PC-9 (cell line): ENCODE results near the gene HSPA12B. TPM values are rescaled to one million over a fixed set of nuclear protein-coding genes. Genes with fewer than 3 reads are reported as not detected.

Experiments
- BruUV-seq: library from RNA; stranded (reverse); fragments of 400-500 nt; replicated peaks from 2 replicates; lab custom pipeline; 2021; lab: Mats Ljungman, UMichigan
- CTCF ChIA-PET: fragments of 300-600 bp; sonication (Branson Sonifier 250); formaldehyde crosslinking; loops from one replicate; lab custom pipeline; 2022; ENCODE audit warnings: antibody characterized with exemption; lab: Charles Lee
- POLR2A ChIA-PET: fragments of 300-600 bp; sonication (Branson Sonifier 250); formaldehyde crosslinking; loops from one replicate; lab custom pipeline; 2022; ENCODE audit warnings: antibody characterized with exemption; ENCODE audit not compliant: unreplicated experiment; lab: Charles Lee
- DNase-seq, 2 experiments: peaks; one replicate each; pipeline versions ENCODE4 v3.0.0 to v3.0.0-alpha.2; 2015 to 2022; ENCODE audit warnings: mixed read lengths in 1 of 2
- H2AFZ ChIP-seq: fragments of 200-600 bp; sonication (generic); 2 replicates; pipeline ENCODE4 v1.8.1; 2017; ENCODE audit warnings: antibody characterized with exemption
- H3F3A ChIP-seq: fragments of 200-600 bp; sonication (generic); 2 replicates; pipeline ENCODE4 v1.8.1; 2017; ENCODE audit warnings: antibody characterized with exemption, mild to moderate bottlenecking, low read depth; ENCODE audit not compliant: insufficient read depth
- H3K27ac ChIP-seq: fragments of 200-600 bp; sonication (generic); 2 replicates; pipeline ENCODE4 v1.6.1; 2016; ENCODE audit warnings: mixed run types
- H3K27me3 ChIP-seq: fragments of 200-600 bp; sonication (generic); 2 replicates; pipeline ENCODE4 v1.6.1; 2016; ENCODE audit warnings: low read depth, mixed run types; ENCODE audit not compliant: insufficient read depth
- H3K36me3 ChIP-seq: fragments of 200-600 bp; sonication (generic); 2 replicates; pipeline ENCODE4 v1.6.1; 2016; ENCODE audit warnings: low read depth, mixed run types
- H3K4me1 ChIP-seq: fragments of 200-600 bp; sonication (generic); replicated peaks from 2 replicates; pipeline ENCODE4 v1.6.1; 2016; ENCODE audit warnings: mixed run types; ENCODE audit not compliant: insufficient read depth
- H3K4me2 ChIP-seq: fragments of 200-600 bp; sonication (generic); 2 replicates; pipeline ENCODE4 v1.6.1; 2017; ENCODE audit warnings: mixed run types
- H3K4me3 ChIP-seq: fragments of 200-600 bp; sonication (generic); 2 replicates; pipeline ENCODE4 v1.6.1; 2016; ENCODE audit warnings: mixed run types
- H3K79me2 ChIP-seq: fragments of 200-600 bp; sonication (generic); 2 replicates; pipeline ENCODE4 v1.6.1; 2017; ENCODE audit warnings: low read depth, mixed run types
- H3K9me2 ChIP-seq: fragments of 200-600 bp; sonication (generic); 2 replicates; pipeline ENCODE4 v1.8.1; 2017; ENCODE audit warnings: mild to moderate bottlenecking; ENCODE audit not compliant: insufficient read depth
- H3K9me3 ChIP-seq: fragments of 200-600 bp; sonication (generic); 2 replicates; pipeline ENCODE4 v1.8.1; 2016; ENCODE audit warnings: low read depth; ENCODE audit not compliant: insufficient read depth
- H4K20me1 ChIP-seq: fragments of 200-600 bp; sonication (generic); 2 replicates; pipeline ENCODE4 v1.8.1; 2017; ENCODE audit not compliant: insufficient read depth
- EZH2 ChIP-seq: fragments of 200-600 bp; sonication (generic); IDR thresholded peaks from 2 replicates; pipeline ENCODE4 v1.8.0; 2017; ENCODE audit warnings: antibody characterized with exemption, low read depth
- intact Hi-C: fragments of 100-400 bp; cut with micrococcal nuclease; formaldehyde crosslinking; loops from one replicate; pipeline ENCODE4 v1.10.0; 2022; ENCODE audit not compliant: unreplicated experiment
- total RNA-seq: library from RNA; stranded (reverse); gene quantifications from 2 replicates; pipeline ENCODE4 v1.2.3, GENCODE V29; 2021
- TF ChIP-seq, protein P1 (sequence below): fragments of 200-600 bp; sonication (generic); conservative IDR thresholded peaks from 2 replicates; pipeline ENCODE4 v1.6.1; 2017; ENCODE audit warnings: mixed run types, antibody characterized with exemption, mild to moderate bottlenecking, moderate library complexity

The HSPA12B gene
- total RNA-seq, 1 experiment from 2014 or later: not detected

DNA sequence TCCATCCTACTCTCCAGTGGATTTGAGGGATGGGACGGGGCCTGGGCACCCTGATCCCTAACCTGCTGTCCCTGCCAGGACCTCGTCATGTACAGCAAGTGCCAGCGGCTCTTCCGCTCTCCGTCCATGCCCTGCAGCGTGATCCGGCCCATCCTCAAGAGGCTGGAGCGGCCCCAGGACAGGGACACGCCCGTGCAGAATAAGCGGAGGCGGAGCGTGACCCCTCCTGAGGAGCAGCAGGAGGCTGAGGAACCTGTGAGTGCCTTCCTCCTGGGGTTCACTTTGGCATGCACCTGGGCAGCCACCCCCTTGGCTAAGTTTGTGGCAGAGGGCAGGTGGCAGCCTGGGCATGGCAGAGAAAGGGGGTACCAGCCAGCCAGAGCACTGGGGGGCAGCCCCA is 69.4 kb downstream of the HSPA12B start:
- peaks cover 9% of the 10 kb centered on the region for H3K79me2 ChIP-seq
- TF ChIP-seq EZH2: no peak
- TF ChIP-seq, protein P1, sequence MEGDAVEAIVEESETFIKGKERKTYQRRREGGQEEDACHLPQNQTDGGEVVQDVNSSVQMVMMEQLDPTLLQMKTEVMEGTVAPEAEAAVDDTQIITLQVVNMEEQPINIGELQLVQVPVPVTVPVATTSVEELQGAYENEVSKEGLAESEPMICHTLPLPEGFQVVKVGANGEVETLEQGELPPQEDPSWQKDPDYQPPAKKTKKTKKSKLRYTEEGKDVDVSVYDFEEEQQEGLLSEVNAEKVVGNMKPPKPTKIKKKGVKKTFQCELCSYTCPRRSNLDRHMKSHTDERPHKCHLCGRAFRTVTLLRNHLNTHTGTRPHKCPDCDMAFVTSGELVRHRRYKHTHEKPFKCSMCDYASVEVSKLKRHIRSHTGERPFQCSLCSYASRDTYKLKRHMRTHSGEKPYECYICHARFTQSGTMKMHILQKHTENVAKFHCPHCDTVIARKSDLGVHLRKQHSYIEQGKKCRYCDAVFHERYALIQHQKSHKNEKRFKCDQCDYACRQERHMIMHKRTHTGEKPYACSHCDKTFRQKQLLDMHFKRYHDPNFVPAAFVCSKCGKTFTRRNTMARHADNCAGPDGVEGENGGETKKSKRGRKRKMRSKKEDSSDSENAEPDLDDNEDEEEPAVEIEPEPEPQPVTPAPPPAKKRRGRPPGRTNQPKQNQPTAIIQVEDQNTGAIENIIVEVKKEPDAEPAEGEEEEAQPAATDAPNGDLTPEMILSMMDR: no peak
- H3K9me3 ChIP-seq: no peaks in the 10 kb centered on the region
- H3K4me2 ChIP-seq: no peak overlapping the region
- H3K4me1 ChIP-seq: peaks cover 33% of the 10 kb centered on the region
- intact Hi-C loops: no loop called here
- H4K20me1 ChIP-seq: no peaks in the 10 kb centered on the region
- DNase-seq: no peak
- H3K27me3 ChIP-seq: no peaks in the 10 kb centered on the region
- H3K4me3 ChIP-seq: no peak overlapping the region
- POLR2A ChIA-PET: no interaction called here
- H3K36me3 ChIP-seq: no peaks in the 10 kb centered on the region
- H3K27ac ChIP-seq: no peak overlapping the region
- no peaks in the 10 kb centered on the region for H3K9me2 ChIP-seq
- H2AFZ ChIP-seq: no peak overlapping the region
- CTCF ChIA-PET: no interaction called here
- peaks cover 15% of the 10 kb centered on the region for H3F3A ChIP-seq
- BruUV-seq: no TSS peak

Other genes with a start within 250 kb of the HSPA12B start
- not detected in 2 replicates for gene GFRA4, start 69.3 kb upstream of the HSPA12B start, total RNA-seq
- gene ADAM33, start 50.7 kb upstream of the HSPA12B start, total RNA-seq: not detected in 2 replicates
- gene SIGLEC1, start 20.1 kb upstream of the HSPA12B start, total RNA-seq: 0.13 TPM in 1 of 2 replicates, not detected in the other
- 86.9 and 95.0 TPM in 2 replicates for gene ADISSP, start 35.1 kb downstream of the HSPA12B start, total RNA-seq
- 2.6 and 2.7 TPM in 2 replicates for gene SPEF1, start 48.8 kb downstream of the HSPA12B start, total RNA-seq
- 70.8 and 82.9 TPM in 2 replicates for gene CENPB, start 54.1 kb downstream of the HSPA12B start, total RNA-seq
- 83.5 and 91.0 TPM in 2 replicates for gene CDC25B, start 63.6 kb downstream of the HSPA12B start, total RNA-seq
- 18.3 and 20.0 TPM in 2 replicates for gene AP5S1, start 87.9 kb downstream of the HSPA12B start, total RNA-seq
- gene MAVS, start 114.1 kb downstream of the HSPA12B start, total RNA-seq: 53.6 and 61.3 TPM in 2 replicates
- 51.6 and 54.5 TPM in 2 replicates for gene PANK2, start 156.7 kb downstream of the HSPA12B start, total RNA-seq